Skeletal muscle cell (primary cell): ENCODE measurements around the gene FNDC7.
A peak's percentile ranks its signal among the peaks of the same experiment; 100 is the strongest.
"Not testable (repeated sequence)": the region's sequence is repeated elsewhere in the genome, so short reads cannot be mapped to it uniquely, and the experiment has no call there.

ENCODE experiments used
- DNase-seq: peaks from one replicate; pipeline ENCODE4 v3.0.0-alpha.2; 2010; ENCODE audit warnings: low read depth
- H3K4me3 ChIP-seq: 2 replicates; pipeline ENCODE4 v1.5.1; 2011; ENCODE audit warnings: low read depth, mild to moderate bottlenecking, control low read depth, low read length, moderate library complexity

FNDC7 gene

GRCh38 chr1:108732398-108732797 is 19.7 kb downstream of the FNDC7 start:
- DNase-seq, result no peak
- H3K4me3 ChIP-seq, result no peak overlapping the region

GRCh38 chr1:108734171-108734865 is 21.6 kb downstream of the FNDC7 start:
- DNase-seq, result no peak
- no peak overlapping the region for H3K4me3 ChIP-seq

GRCh38 chr1:108742253-108742652 is 29.5 kb downstream of the FNDC7 start:
- H3K4me3 ChIP-seq, result no peak overlapping the region
- no peak for DNase-seq

- DNase-seq, result no peak
- no peak overlapping the region for H3K4me3 ChIP-seq
Observed at GRCh38 chr1:108745980-108746381, 33.3 kb downstream of the FNDC7 start.

- DNase-seq, result peak; percentile 92
- peak within 1 kb of the TSS; percentile 78 for H3K4me3 ChIP-seq
Observed at GRCh38 chr1:108746382-108747170, 33.9 kb downstream of the FNDC7 start, which contains the start of gene STXBP3. TSS of gene STXBP3 (plus strand) at chr1:108746674. CDS start at chr1:108746738, 64 bp downstream.

GRCh38 chr1:108747171-108747850 is 34.6 kb downstream of the FNDC7 start:
- DNase-seq, result peak; percentile 56
- peak overlapping the region; percentile 78 for H3K4me3 ChIP-seq

GRCh38 chr1:108747898-108748297 is 35.2 kb downstream of the FNDC7 start:
- DNase-seq, result no peak
- H3K4me3 ChIP-seq, result no peak overlapping the region

GRCh38 chr1:108749081-108749480 is 36.4 kb downstream of the FNDC7 start:
- DNase-seq, result no peak
- H3K4me3 ChIP-seq, result no peak overlapping the region

GRCh38 chr1:108750476-108751181 is 37.9 kb downstream of the FNDC7 start:
- H3K4me3 ChIP-seq, result no peak overlapping the region
- no peak for DNase-seq

GRCh38 chr1:108753363-108753762 is 40.7 kb downstream of the FNDC7 start:
- DNase-seq, result no peak
- no peak overlapping the region for H3K4me3 ChIP-seq

- no peak for DNase-seq
- no peak overlapping the region for H3K4me3 ChIP-seq
Observed at GRCh38 chr1:108758796-108759195, 46.1 kb downstream of the FNDC7 start.

- no peak for DNase-seq
- H3K4me3 ChIP-seq, result no peak overlapping the region
Observed at GRCh38 chr1:108767115-108767514, 54.4 kb downstream of the FNDC7 start.

GRCh38 chr1:108767708-108768107 is 55.0 kb downstream of the FNDC7 start:
- DNase-seq, result no peak
- no peak overlapping the region for H3K4me3 ChIP-seq

- DNase-seq, result no peak
- no peak overlapping the region for H3K4me3 ChIP-seq
Observed at GRCh38 chr1:108777839-108778238, 65.1 kb downstream of the FNDC7 start.

GRCh38 chr1:108779455-108779854 is 66.7 kb downstream of the FNDC7 start:
- no peak for DNase-seq
- H3K4me3 ChIP-seq, result no peak overlapping the region

- no peak for DNase-seq
- H3K4me3 ChIP-seq, result no peak overlapping the region
Observed at GRCh38 chr1:108780937-108781574, 68.3 kb downstream of the FNDC7 start.

GRCh38 chr1:108781575-108781944 is 68.9 kb downstream of the FNDC7 start:
- DNase-seq, H3K4me3 ChIP-seq: not testable (repeated sequence)

GRCh38 chr1:108785264-108785663 is 72.6 kb downstream of the FNDC7 start:
- H3K4me3 ChIP-seq, result no peak overlapping the region
- no peak for DNase-seq

GRCh38 chr1:108785880-108786279 is 73.2 kb downstream of the FNDC7 start:
- DNase-seq, result no peak
- no peak overlapping the region for H3K4me3 ChIP-seq
